Fibroblast of lung (primary cell): ENCODE data around the gene CA12. TPM values are rescaled to one million over a fixed set of nuclear protein-coding genes. Genes with fewer than 3 reads are reported as not detected.
A peak's percentile ranks its signal among the peaks of the same experiment; 100 is the strongest.

ENCODE experiments used
- DNase-seq, 2 donors: peaks; one replicate each; pipeline versions ENCODE4 v3.0.0 to v3.0.0-alpha.2; 2010; ENCODE audit warnings: low read depth in 2 of 2
- H2AFZ ChIP-seq: 2 replicates; pipeline ENCODE4 v1.5.1; 2012; ENCODE audit warnings: low read length, control low read depth, inconsistent platforms
- H3K27ac ChIP-seq: 2 replicates; pipeline ENCODE4 v1.5.1; 2011; ENCODE audit warnings: low read length, control low read depth; ENCODE audit not compliant: insufficient read depth
- H3K27me3 ChIP-seq: 2 replicates; pipeline ENCODE4 v1.5.1; 2011; ENCODE audit warnings: mild to moderate bottlenecking, low read length; ENCODE audit not compliant: control insufficient read depth, insufficient read depth
- H3K36me3 ChIP-seq: 2 replicates; pipeline ENCODE4 v1.5.1; 2011; ENCODE audit warnings: low read length; ENCODE audit not compliant: control insufficient read depth, insufficient read depth
- H3K4me1 ChIP-seq: 2 replicates; pipeline ENCODE4 v1.5.1; 2011; ENCODE audit warnings: low read length; ENCODE audit not compliant: control insufficient read depth, insufficient read depth; ENCODE audit errors: extremely low read depth
- H3K4me2 ChIP-seq: 2 replicates; pipeline ENCODE4 v1.5.1; 2011; ENCODE audit warnings: low read length, control low read depth; ENCODE audit not compliant: insufficient read depth; ENCODE audit errors: extremely low read depth
- H3K4me3 ChIP-seq, 4 experiments: fragments of 200-600 bp in 1 of 4; sonication (generic) in 1 of 4; replicated peaks in 1 of 4; 2 replicates each; pipeline ENCODE4 v1.5.1; 2011 to 2016; ENCODE audit warnings: low read length in 4 of 4, low read depth in 3 of 4, mild to moderate bottlenecking in 3 of 4, control low read depth in 2 of 4, inconsistent platforms in 1 of 4, mixed read lengths in 1 of 4; ENCODE audit not compliant: insufficient read depth in 1 of 4; ENCODE audit errors: control extremely low read depth in 1 of 4
- H3K79me2 ChIP-seq: 2 replicates; pipeline ENCODE4 v1.5.1; 2012; ENCODE audit warnings: mild to moderate bottlenecking, low read length, inconsistent platforms; ENCODE audit not compliant: control insufficient read depth, insufficient read depth
- H3K9ac ChIP-seq: 2 replicates; pipeline ENCODE4 v1.5.1; 2011; ENCODE audit warnings: mild to moderate bottlenecking, low read length, control low read depth; ENCODE audit not compliant: insufficient read depth
- H3K9me3 ChIP-seq: 2 replicates; pipeline ENCODE4 v1.5.1; 2012; ENCODE audit warnings: low read depth, low read length; ENCODE audit not compliant: control insufficient read depth, insufficient read depth
- H4K20me1 ChIP-seq: 2 replicates; pipeline ENCODE4 v1.5.1; 2011; ENCODE audit warnings: low read length; ENCODE audit not compliant: control insufficient read depth, insufficient read depth; ENCODE audit errors: extremely low read depth
- CTCF ChIP-seq, 2 donors: IDR thresholded peaks in 1 of 2; conservative IDR thresholded peaks in 1 of 2; 1 replicate in 1 of 2; 2 replicates in 1 of 2; pipeline ENCODE4 v1.5.1; 2011 to 2012; ENCODE audit warnings: low read length in 2 of 2, control low read depth in 1 of 2, inconsistent platforms in 1 of 2, low read depth in 1 of 2, mild to moderate bottlenecking in 1 of 2
- EZH2 ChIP-seq: IDR thresholded peaks from 2 replicates; pipeline ENCODE4 v1.5.1; 2012; ENCODE audit warnings: low read length, control low read depth, mild to moderate bottlenecking; ENCODE audit errors: missing control alignments
- polyA plus RNA-seq, 2 donors: library from polyadenylated mRNA; depleted of rRNA in 1 of 2; stranded (reverse) in 1 of 2; unstranded in 1 of 2; fragments of >200 nt; gene quantifications; 2 replicates each; pipeline ENCODE4 v1.2.1, GENCODE V29; 2011 to 2012; ENCODE audit warnings: missing spikeins in 1 of 2
- total RNA-seq: library from RNA; depleted of rRNA; stranded (reverse); fragments of >200 nt; gene quantifications from 2 replicates; pipeline ENCODE4 v1.2.1, GENCODE V29; 2014

CA12 gene
- total and polyA plus RNA-seq, 2 donors (not counting 1 experiment from before 2014, with no cell fraction given), result 30.6 to 48.4 TPM

GRCh38 chr15:63351170-63351569 lies 30.5 kb downstream of the CA12 start:
- no peak overlapping the region for H3K9ac ChIP-seq
- no peaks in the 10 kb centered on the region for H3K36me3 ChIP-seq
- no peak overlapping the region for H3K4me3 ChIP-seq
- no peaks in the 10 kb centered on the region for H4K20me1 ChIP-seq
- DNase-seq, result no peak
- peaks cover 14% of the 10 kb centered on the region for H3K4me1 ChIP-seq
- no peak overlapping the region for H3K27ac ChIP-seq
- no peaks in the 10 kb centered on the region for H3K79me2 ChIP-seq
- TF ChIP-seq CTCF (conservative IDR thresholded peaks at IDR 0.05 in 1 of 2, IDR thresholded peaks at IDR 0.05 in 1 of 2; ENCODE audit: low read depth in 1 of 2, low read length in 2 of 2) (no peak), EZH2 (no peak)
- no peak overlapping the region for H2AFZ ChIP-seq
- H3K9me3 ChIP-seq, result no peaks in the 10 kb centered on the region
- no peaks in the 10 kb centered on the region for H3K27me3 ChIP-seq
- H3K4me2 ChIP-seq, result no peak overlapping the region

GRCh38 chr15:63350178-63350621 lies 31.4 kb downstream of the CA12 start:
- Histone ChIP-seq H2AFZ (no peak overlapping the region), H3K9ac (no peak overlapping the region)

GRCh38 chr15:63349621-63350020 lies 32.0 kb downstream of the CA12 start:
- Histone ChIP-seq H3K9me3 (no peaks in the 10 kb centered on the region), H3K4me3 (no peak overlapping the region)

More at GRCh38 chr15:63350178-63350621, 31.4 kb downstream of the CA12 start:
- H3K27ac ChIP-seq, result no peak overlapping the region
- H3K27me3 ChIP-seq, result no peaks in the 10 kb centered on the region
- H3K4me2 ChIP-seq, result no peak overlapping the region
- DNase-seq, result peak in 1 of 2 donors; percentile 39
- H3K4me1 ChIP-seq, result peaks cover 14% of the 10 kb centered on the region
- TF ChIP-seq CTCF (conservative IDR thresholded peaks at IDR 0.05 in 1 of 2, IDR thresholded peaks at IDR 0.05 in 1 of 2; ENCODE audit: low read depth in 1 of 2, low read length in 2 of 2) (no peak), EZH2 (no peak)
- H3K4me3 ChIP-seq, result no peak overlapping the region
- H3K36me3 ChIP-seq, result no peaks in the 10 kb centered on the region
- H3K79me2 ChIP-seq, result no peaks in the 10 kb centered on the region
- H4K20me1 ChIP-seq, result no peaks in the 10 kb centered on the region
- H3K9me3 ChIP-seq, result no peaks in the 10 kb centered on the region

More at GRCh38 chr15:63349621-63350020, 32.0 kb downstream of the CA12 start:
- DNase-seq, result no peak
- no peak overlapping the region for H3K9ac ChIP-seq
- peaks cover 14% of the 10 kb centered on the region for H3K4me1 ChIP-seq
- no peaks in the 10 kb centered on the region for H3K27me3 ChIP-seq
- no peak overlapping the region for H2AFZ ChIP-seq
- no peaks in the 10 kb centered on the region for H3K36me3 ChIP-seq
- no peak overlapping the region for H3K27ac ChIP-seq
- no peaks in the 10 kb centered on the region for H3K79me2 ChIP-seq
- H3K4me2 ChIP-seq, result no peak overlapping the region
- no peaks in the 10 kb centered on the region for H4K20me1 ChIP-seq
- TF ChIP-seq EZH2, result no peak
- TF ChIP-seq CTCF (conservative IDR thresholded peaks at IDR 0.05 in 1 of 2, IDR thresholded peaks at IDR 0.05 in 1 of 2; ENCODE audit: low read depth in 1 of 2, low read length in 2 of 2), result no peak
